Measurements from ENCODE around the gene A1CF. TPM values are rescaled to one million over a fixed set of nuclear protein-coding genes. Genes with fewer than 3 reads are reported as not detected.

Gene A1CF
- total and polyA plus RNA-seq, 10 of the 15 experiments (the other 5 are each of a cell fraction or from before 2014, with no cell fraction given): 0.10 TPM; not detected in 9

GRCh38 chr10:50862719-50863118 lies 22.7 kb downstream of the A1CF start (continued):
- no peak for TF ChIP-seq NFYA (IDR thresholded peaks at IDR 0.05; ENCODE audit: borderline replicate concordance, low read depth, low read length)

GRCh38 chr10:50861370-50861769 lies 24.1 kb downstream of the A1CF start:
- SMC1A ChIA-PET (ENCODE audit: uncharacterized antibody, unreplicated experiment): no interaction called here
- H3K4me3 ChIP-seq: no peak overlapping the region
- H3K9ac ChIP-seq (ENCODE audit: control insufficient read depth, insufficient read depth, low read length): no peak overlapping the region
- no peaks in the 10 kb centered on the region for H3K4me1 ChIP-seq (ENCODE audit: control insufficient read depth, insufficient read depth, low read length)
- H4K20me1 ChIP-seq (ENCODE audit: control insufficient read depth, insufficient read depth): no peaks in the 10 kb centered on the region
- RAD21 ChIA-PET (ENCODE audit: unreplicated experiment): no interaction called here
- BruUV-seq (replicated peaks): no TSS peak
- intact Hi-C loops (cut with micrococcal nuclease; ENCODE audit: unreplicated experiment) (no loop called here), in situ Hi-C loops (cut with MboI) (no loop called here)
- no peak overlapping the region for H3K27ac ChIP-seq (ENCODE audit: control insufficient read depth, insufficient read depth)
- POLR2A ChIA-PET: no interaction called here
- CTCF ChIA-PET: interaction anchor here (1.4 kb wide), 1 partner anchor 9 kb away, joined by 3 read pairs; no protein-coding TSS in a partner anchor
- no peaks in the 10 kb centered on the region for H3K27me3 ChIP-seq (replicated peaks in 1 of 2; ENCODE audit: control insufficient read depth in 2 of 2, insufficient read depth in 2 of 2, low read length in 1 of 2)
- H3K36me3 ChIP-seq (ENCODE audit: control insufficient read depth in 2 of 2, insufficient read depth in 2 of 2, low read length in 1 of 2): no peaks in the 10 kb centered on the region
- TF ChIP-seq SPI1 (IDR thresholded peaks at IDR 0.05; ENCODE audit: borderline replicate concordance, insufficient read depth, low read depth, low read length): no peak
- TF ChIP-seq NFIC (IDR thresholded peaks at IDR 0.05; ENCODE audit: low read depth, low read length): peak; percentile 25; the same call in 1 of the 2 replicates
- ATAC-seq (no peak), DNase-seq (ENCODE audit: low read depth, low spot score) (no peak), FAIRE-seq (no peak)
- H3K79me2 ChIP-seq (ENCODE audit: control insufficient read depth, insufficient read depth, low read length): no peaks in the 10 kb centered on the region
- no peaks in the 10 kb centered on the region for H3K9me3 ChIP-seq (replicated peaks; ENCODE audit: control insufficient read depth, insufficient read depth, low read length)
- no peak overlapping the region for H3K4me2 ChIP-seq (ENCODE audit: control insufficient read depth, insufficient read depth)
- no peak overlapping the region for H2AFZ ChIP-seq (ENCODE audit: control insufficient read depth, low read depth, low read length)

GRCh38 chr10:50857579-50857978 lies 27.8 kb downstream of the A1CF start:
- RAD21 ChIA-PET (ENCODE audit: unreplicated experiment): no interaction called here
- no peak for DNase-seq (ENCODE audit: low read depth, low spot score)
- Histone ChIP-seq H2AFZ (ENCODE audit: control insufficient read depth, low read depth, low read length) (no peak overlapping the region), H3K36me3 (ENCODE audit: control insufficient read depth in 2 of 2, insufficient read depth in 2 of 2, low read length in 1 of 2) (no peaks in the 10 kb centered on the region), H3K4me1 (ENCODE audit: control insufficient read depth, insufficient read depth, low read length) (no peaks in the 10 kb centered on the region), H3K9ac (ENCODE audit: control insufficient read depth, insufficient read depth, low read length) (no peak overlapping the region), H3K4me2 (ENCODE audit: control insufficient read depth, insufficient read depth) (no peak overlapping the region), H3K27me3 (replicated peaks in 1 of 2; ENCODE audit: control insufficient read depth in 2 of 2, insufficient read depth in 2 of 2, low read length in 1 of 2) (no peaks in the 10 kb centered on the region; a peak in 1 of 4 replicates), H3K9me3 (replicated peaks; ENCODE audit: control insufficient read depth, insufficient read depth, low read length) (no peaks in the 10 kb centered on the region), H3K4me3 (no peak overlapping the region), H3K79me2 (ENCODE audit: control insufficient read depth, insufficient read depth, low read length) (no peaks in the 10 kb centered on the region), H4K20me1 (ENCODE audit: control insufficient read depth, insufficient read depth) (no peaks in the 10 kb centered on the region), H3K27ac (ENCODE audit: control insufficient read depth, insufficient read depth) (no peak overlapping the region)
- SMC1A ChIA-PET (ENCODE audit: uncharacterized antibody, unreplicated experiment): no interaction called here
- TF ChIP-seq EED (IDR thresholded peaks at IDR 0.05; ENCODE audit: low read depth) (no peak), CREB1 (IDR thresholded peaks at IDR 0.05; ENCODE audit: low read depth) (no peak), HDGF (IDR thresholded peaks at IDR 0.05) (no peak), ZNF384 (IDR thresholded peaks at IDR 0.05; ENCODE audit: borderline replicate concordance, low read depth, low read length) (no peak), IRF5 (IDR thresholded peaks at IDR 0.05; ENCODE audit: borderline replicate concordance) (no peak), IKZF1 (conservative IDR thresholded peaks at IDR 0.05) (no peak)
- no TSS peak for BruUV-seq (replicated peaks)
- in situ Hi-C loops (cut with MboI) (no loop called here), intact Hi-C loops (cut with micrococcal nuclease; ENCODE audit: unreplicated experiment) (no loop called here)
- CTCF ChIA-PET: no interaction called here
- POLR2A ChIA-PET: no interaction called here
- no peak for FAIRE-seq
- no peak for ATAC-seq
- 16% methylated on average over 5 of the region's 5 CpGs for WGBS (ENCODE audit: insufficient coverage, insufficient replicate concordance, low lambda C conversion rate, missing lambda C conversion rate)

Measured in GM12878 (cell line).